GM19463 (cell line): Measurements from ENCODE around the gene PCBP3.

Experiments
- ATAC-seq: cut with Tn5 transposase; IDR thresholded peaks from one replicate; pipeline ENCODE4 v1.9.1; 2021; ENCODE audit warnings: mild to moderate bottlenecking, moderate library complexity; ENCODE audit not compliant: unreplicated experiment

Gene PCBP3

DNA sequence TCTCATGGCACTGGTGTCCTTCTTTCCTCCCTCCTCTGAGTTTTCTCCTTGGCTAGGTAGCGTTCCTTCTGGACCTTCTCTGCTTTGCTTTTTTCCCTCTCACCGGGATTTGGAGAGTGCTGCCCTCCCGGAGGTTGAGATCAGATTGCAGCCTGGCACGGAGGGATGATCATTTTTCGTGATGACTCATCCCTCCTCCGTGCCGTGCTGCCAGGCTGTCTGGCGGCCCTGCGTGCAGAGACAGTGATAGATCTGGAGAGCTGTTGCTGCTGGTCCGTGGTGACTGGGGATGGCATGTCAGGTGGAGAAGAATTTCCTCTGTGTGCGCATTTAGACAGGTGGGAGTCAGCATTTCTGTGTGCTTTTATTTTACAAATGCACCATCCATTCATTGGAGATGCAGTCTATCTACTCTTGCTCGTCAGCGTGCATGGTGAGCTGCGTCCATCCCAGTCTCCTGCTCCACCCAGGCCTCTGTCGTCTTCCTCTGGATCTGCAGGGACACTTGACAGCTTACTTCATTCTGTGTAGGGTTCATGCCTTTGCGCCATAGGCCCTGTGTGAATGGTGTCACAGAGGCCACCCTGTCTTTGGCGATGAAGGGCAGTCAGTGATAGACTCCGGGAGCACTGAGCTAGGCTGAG is 104.4 kb downstream of the PCBP3 start:
- ATAC-seq = no peak

DNA sequence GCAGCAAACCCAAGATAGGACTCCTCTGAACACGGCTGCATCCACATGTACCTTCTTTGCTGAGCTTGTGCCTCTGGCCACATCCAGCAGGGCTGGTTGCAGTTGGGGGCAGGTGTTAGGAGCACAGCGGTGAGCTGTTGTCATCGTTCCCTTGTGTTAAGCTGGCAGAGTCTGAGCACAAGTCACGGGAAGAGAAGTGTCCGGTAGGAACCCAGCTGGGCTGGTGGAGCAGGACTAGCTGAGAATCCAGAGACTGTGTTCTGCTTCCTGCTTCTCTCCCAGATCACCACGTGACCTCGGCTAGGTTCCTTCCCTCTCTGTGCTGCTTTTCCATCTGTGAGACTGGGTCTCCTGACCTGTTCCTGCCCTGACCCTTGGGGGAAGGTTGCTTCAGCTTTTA is 105.1 kb downstream of the PCBP3 start:
- no peak for ATAC-seq

DNA sequence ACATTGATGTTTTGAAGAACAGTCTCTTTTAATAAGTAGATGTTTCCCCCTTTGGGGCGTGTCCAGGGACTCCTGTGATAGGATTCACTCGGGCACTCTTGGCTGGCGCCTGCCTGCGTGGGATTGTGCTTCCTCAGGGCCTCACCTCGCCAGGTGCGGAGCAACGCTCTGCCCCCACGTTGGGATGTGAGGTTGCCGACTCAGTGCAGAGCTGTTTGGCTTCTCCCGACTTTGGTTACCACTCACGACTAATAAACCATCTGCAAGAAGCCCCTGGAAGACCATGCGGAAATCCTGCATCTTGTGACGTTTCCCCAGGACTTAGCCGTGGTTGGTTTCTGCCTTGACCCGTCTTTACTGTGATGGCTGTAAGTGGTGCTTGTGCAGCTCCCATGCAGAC is 106.4 kb downstream of the PCBP3 start:
- no peak for ATAC-seq

DNA sequence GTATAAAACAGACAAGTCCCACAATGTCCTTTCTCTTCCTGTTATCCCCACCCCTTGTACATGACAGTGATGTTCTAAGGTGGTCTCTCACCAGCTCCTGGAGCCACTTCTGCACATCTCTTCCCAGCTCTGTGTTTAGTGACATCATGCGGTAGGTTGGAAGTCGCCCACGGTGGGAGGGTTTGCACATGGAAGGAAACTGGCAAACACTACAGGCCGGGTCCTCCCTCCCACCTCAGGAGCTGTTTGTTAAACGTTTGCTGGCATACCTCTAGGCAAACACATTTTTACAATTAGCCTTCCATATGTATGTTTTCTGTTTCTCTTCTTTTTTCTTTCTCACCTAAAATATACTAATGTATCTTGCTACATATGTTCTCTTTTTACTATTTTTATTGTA is 107.4 kb downstream of the PCBP3 start:
- ATAC-seq = no peak

DNA sequence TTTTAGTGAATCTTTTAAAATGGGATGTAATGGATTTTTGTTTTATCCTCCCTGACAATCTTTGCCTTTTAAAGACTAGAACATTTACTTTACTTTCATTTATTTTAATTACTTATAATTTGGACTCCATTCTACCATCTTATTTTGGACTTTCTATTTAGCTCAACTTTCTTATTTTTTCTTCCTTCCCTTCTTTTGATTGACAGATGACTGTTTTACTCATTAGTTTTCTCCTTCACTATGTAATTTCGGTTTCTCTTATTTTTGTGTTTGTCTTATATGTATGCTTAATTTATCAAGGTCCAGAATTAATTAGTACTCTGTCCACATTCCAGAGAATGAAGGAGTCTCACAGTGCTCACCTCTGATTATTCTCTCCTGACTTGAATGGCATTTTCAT is 109.9 kb downstream of the PCBP3 start:
- ATAC-seq = no peak

DNA sequence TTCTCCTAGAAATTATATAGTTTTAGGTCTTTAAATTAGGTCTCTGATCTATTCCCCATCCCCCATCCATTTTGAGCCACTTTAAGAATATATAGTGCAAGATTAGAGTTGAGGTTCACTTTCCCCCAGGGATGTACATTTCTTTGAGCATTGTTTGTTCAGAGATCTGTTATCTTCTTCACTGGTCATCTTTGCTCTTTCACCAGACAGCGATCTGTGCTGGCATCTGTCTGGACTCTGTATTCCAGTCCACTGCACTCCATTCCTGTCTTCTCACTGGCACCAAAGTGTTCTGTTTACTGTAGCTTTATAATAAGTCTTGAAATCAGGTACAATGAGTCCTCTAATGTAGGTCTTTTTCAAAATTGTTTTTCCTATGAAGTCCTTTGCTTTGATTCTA is 112.5 kb downstream of the PCBP3 start:
- no peak for ATAC-seq

DNA sequence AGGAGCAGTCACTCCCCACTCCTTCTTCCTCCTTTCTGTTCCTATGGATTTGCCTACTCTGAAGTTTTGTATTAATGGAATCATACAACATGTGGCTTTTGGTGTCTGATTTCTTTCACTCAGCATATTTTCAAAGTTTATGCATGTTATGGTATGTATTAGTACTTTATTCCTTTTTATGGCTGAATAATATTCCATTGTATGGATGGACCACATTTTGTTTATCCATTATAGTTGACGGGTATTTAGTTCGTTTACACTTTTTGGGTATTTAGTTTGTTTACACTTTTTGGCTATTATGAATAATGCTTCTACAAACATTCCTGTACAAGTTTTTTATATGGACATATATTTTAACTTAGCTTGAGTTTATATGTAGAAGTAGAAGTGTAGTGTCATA is 113.1 kb downstream of the PCBP3 start:
- no peak for ATAC-seq

DNA sequence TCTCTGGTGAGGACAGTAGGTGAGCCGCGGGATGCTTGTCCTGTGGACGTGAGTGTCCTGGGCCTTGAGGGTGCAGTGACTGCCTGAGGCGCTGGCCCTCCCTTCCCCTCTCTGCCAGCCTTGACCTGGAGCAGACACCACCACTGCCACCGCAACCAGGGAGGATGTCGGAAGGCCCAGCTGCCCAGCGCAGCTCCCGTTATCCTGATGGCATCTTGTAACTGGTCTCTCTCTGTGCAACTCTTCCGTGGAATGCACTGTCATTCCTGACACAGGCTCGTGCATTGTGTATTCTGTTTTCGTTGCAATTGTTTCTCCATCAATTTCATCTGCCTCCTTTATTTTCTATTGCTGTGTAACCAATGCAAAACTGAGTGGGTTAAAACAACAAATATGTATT is 118.2 kb downstream of the PCBP3 start:
- ATAC-seq = no peak

DNA sequence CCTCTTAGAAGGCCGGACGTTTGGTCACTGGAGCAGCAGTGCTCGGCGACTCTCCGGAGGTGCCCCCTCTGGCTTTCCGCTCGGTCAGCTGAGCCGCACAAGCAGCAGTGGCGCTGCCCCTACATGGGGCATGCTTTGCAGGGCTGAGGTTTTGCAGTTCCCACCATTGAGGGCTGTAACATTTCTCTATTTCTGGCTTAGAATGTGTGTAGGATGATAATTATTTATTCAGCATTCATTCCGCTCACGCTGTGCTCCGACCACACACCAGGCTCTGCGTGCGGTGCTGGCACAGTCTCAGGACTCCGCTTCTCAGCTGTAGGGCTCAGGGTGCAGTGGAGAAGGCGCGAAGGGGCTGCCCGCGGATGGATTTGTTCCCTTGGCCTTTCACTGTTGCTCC is 119.5 kb downstream of the PCBP3 start:
- no peak for ATAC-seq

DNA sequence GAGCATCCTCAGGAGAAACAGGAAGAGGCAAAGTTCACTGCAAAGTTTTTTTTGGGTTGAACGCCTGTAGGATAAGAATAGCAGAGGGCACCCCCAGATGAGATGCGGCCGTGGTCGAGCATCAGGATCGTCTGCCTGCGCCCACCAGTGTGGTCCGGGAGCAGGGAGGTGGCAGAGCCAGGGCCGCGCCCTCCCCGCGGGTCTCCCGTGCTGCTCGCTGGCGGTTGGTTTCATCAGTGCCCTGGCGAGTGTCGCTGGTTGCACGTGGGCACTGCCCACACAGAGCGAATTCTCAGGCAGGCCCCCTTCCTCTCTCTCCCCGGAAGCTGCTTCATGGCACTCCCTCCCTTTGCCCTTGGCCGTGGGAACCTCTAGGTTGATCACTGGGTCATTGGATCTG is 120.0 kb downstream of the PCBP3 start:
- ATAC-seq = no peak

DNA sequence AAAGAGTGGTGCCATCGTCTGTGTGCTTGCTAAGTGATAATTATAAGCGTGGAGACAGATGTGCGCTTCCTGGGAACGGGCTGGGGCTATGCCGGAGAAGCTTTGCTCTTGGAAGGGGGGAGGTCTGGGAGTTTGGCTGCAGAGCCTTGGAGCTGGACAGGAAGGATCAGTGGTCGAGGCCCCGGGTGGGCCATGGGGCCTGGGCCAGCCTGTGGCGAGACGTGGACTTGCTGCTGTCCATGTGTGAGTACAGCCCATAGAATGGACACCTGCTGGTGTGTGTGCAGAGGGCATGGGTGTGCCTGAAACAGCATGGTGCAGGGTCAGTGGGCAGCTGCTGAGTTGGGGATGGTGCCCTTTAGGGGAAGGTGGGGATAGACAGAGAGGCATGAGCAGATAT is 121.3 kb downstream of the PCBP3 start:
- no peak for ATAC-seq

DNA sequence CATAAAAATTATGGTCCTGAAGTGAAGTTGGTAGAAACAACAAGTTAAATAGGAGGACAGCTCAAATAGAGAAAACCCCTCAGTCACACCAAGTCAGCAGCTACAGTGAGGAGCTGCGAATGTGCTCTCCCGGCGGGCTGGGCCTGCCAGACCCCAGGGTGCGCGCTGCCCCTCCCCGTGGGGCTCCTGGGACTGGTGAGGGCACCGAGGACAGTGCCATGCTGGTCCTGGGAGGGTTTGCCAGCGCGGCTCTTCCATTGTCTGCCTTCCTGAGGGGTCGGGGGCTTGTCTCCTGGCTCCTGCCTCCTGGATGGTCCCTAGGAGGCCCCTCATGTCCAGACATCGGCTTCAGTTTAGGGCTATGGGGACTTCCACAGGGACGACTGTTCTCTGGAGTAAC is 121.8 kb downstream of the PCBP3 start:
- no peak for ATAC-seq

DNA sequence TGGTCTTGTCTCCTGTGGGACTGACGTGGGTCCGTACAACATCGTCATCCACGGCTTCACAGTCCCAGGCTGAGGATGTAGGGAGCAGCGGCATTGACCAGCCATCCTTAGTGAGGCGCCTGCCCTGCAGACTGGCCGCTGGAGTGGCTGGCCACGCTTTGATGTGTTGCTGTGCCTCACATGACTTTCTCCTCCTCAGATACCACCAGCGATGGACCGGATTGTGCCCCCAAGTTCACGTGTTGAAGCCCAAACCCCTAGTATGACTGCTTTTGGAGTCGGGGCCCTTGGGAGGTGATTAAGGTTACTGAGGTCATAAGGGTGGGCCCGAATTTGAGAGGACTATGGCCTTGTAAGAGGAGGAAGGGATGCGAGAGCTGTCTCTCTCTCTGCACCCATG is 122.5 kb downstream of the PCBP3 start:
- no peak for ATAC-seq

DNA sequence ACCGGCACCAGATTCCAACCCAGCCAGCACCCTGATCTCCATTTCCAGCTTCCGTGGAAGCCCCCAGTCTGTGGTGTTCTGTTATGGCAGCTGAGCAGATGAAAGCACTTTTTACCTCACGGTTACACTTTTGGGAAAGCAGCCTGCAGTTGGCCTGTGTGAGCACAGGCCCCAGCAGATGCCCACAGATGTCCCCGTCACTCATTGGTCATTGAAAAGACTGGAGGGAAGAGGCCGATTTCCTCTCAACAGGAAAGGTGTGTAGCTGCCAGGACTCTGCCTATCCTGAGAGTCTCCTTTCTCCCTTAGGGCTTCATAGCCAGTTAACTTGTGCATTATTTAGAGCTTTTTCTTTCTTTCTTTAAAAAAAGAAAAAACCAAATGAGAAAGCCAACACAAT is 123.0 kb downstream of the PCBP3 start:
- no peak for ATAC-seq

DNA sequence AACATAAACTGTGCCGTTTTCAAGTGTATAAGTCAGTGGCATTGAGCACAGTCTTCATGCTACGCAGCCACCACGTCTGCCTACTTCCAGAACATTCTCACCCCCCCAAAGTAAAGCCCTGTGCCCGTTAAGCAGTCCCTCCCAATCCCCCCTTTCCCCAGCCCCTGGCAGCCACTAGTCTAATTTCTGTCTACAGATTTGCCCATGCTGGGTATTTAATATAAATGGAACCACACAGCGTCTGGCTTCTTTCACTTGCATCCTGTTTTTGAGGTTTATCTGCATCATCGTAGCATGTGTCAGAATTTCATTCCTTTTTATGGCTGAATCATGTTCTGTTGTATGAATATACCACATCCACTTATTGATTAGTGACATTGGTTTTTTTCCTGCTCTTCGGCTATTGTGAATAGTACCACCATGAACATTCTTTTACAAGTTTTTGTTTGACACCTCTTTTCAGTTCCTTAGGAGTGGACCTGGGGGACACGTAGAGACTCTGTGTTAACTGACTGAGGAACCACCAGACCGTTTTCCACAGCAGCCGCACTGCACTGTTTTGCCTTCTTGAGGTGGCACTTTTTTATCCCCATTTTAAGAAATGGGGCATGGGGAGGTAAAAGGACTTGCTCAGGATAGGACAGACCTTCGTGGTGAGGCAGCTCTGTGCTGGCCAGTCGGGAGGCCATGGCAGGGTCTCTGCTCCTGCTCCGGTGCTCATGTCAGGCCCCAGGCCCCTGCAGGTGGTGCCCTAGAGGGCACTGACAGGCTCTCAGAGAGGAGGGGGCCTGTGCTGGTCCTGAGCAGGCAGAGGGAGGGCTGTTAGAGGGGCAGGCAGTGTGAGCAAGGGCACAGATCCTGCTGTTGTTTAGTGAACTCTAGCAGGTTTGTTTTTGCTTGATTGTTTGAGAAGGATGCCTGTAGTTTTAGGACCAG is 123.8 kb downstream of the PCBP3 start:
- ATAC-seq = no peak

DNA sequence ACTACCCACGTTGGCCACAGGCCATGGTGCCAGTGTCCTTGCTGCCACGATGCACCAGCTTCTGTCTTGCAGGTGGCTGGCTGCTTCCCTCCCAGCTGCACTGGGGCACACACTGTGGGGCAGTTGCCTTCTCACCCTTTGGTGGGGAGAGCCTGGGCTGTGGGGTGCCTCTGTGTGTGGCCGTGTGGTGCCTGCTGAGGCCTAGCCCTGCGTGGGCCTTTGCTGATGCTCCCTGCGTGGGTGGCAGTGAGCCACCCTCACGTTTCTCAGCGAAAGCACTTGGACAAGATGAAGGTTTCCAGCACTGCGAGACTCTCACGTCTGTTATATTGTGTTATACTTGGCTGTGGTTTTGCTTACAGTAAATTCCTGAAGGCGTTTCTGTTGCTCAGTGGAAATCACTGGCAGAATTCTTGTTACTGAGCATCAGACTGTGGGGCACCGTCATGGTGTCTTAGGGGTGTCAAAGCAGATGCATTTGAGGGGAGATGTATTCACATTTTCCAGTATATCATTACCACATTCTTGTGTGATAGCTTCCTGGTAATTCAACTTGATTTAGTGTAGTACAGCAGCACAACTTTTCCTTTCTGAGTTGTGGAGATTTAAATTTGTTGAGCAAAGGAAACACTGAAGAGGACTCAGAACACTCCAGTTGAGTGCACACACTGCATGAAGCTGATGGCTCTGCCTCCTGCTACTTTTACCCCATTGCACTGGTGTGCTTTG is 124.7 kb downstream of the PCBP3 start:
- no peak for ATAC-seq

DNA sequence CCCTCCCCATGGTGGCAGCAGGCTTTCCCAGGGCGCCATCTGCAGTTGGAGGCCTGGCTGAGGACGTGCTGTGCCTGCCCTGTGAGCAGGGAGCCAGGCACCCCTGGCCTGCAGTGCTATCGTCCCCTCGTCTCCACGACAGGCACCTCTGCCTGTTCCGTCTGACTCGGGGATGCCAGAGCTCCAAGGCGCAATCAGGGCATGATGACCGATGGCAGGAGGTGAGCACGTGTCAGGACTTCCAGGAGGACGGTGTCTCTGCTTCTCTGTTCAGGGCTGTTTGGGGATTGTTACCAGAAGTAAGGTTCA is 125.2 kb downstream of the PCBP3 start:
- no peak for ATAC-seq

DNA sequence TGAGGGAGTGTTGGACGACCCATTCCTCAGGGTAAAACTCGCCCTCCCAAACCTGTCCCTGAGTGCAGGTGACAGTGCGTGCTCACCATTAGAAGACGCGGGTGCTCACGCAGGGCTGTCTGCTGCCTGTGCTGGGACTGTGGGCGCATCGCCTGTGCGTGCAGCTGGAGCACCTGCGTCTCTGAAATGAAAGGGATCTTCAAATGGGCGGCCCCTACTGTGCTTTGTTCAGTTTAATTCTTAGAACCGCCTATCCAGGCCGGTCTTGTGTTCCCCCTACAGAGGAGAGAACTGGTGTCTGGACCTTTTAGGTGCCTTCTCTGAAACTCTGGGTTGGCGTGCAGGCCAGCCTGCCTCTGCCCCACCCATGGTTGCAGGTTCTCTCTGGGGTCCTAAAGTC is 125.8 kb downstream of the PCBP3 start:
- no peak for ATAC-seq

DNA sequence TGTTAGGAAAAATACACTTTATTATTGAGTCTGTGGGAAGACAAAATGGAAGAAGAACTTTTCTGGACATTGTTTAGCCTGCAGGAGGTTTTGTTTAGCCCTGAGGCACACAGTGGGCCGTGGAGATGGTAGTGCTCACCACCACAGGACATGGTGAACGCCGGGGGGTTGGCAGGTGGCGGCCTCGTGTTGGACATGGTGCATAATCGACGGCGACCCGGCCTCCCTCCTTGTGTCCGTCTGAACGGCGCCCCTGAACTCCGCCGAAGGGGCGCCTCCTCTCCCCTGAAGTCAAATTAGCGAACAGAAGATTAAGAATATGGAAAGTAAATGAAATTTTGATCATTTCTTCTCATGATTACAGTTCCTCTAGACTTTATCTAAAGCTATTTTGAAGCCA is 126.4 kb downstream of the PCBP3 start:
- no peak for ATAC-seq

DNA sequence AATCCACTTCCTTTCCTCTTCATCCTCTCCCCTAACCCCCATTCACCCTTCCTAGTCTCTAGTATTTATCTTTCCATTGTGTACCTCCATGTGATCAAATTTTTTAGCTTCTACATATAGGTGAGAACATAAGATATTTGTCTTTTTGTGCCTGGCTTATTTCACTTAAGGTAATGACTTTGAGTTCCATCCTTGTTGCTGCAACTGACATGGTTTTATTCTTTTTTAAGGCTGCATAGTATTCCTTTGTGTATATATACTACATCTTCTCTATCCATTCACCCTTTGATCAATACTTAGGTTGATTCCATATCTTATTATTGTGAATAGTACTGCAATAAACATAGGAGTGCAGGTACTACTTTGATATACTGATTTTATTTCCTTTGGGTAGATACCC is 128.7 kb downstream of the PCBP3 start:
- no peak for ATAC-seq

DNA sequence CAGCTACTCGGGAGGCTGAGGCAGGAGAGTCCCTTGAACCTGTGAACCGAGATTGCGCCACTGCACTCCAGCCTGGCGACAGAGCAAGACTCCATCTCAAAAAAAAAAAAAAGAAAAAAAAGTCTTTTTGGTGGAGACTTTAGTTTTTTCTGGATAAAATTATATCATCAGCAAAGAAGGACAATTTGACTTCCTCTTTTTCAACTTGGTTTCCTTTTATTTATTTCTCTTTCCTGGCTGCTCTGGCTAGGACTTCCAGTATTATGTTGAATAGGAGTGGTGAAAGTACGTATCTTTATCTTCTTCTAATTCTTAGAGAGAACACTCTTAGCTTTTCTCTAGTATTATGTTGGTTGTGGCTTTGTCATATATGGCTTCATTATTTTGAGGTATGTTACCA is 130.8 kb downstream of the PCBP3 start:
- no peak for ATAC-seq

DNA sequence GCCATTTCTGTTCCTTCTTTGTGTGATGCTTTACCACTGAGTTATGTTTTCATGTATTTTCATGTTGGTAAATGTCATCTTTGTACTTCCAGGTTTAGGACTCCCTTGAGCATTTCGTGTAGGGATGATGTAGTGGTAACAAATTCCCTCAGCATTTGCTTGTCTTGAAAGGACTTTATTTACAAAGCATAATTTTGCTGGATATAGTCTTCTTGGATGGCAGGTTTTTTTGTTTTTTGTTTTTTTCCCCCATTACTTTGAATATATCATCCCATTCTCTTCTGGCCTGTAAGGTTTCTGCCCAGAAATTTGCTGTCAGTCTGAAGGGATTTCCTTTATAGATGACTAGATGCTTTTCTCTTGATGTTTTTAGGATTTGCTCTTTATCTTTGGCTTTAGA is 133.4 kb downstream of the PCBP3 start:
- no peak for ATAC-seq
